Epithelial cell of prostate (primary cell): ENCODE results near the gene SEMA4A.

ENCODE experiments used
- DNase-seq: peaks from one replicate; pipeline ENCODE4 v3.0.0-alpha.2; 2011; ENCODE audit warnings: low read depth, low spot score
- H3K27ac ChIP-seq: fragments of 450-650 bp; 2 replicates; pipeline ENCODE4 v1.5.1; 2017; ENCODE audit warnings: mild to moderate bottlenecking

SEMA4A gene

DNA sequence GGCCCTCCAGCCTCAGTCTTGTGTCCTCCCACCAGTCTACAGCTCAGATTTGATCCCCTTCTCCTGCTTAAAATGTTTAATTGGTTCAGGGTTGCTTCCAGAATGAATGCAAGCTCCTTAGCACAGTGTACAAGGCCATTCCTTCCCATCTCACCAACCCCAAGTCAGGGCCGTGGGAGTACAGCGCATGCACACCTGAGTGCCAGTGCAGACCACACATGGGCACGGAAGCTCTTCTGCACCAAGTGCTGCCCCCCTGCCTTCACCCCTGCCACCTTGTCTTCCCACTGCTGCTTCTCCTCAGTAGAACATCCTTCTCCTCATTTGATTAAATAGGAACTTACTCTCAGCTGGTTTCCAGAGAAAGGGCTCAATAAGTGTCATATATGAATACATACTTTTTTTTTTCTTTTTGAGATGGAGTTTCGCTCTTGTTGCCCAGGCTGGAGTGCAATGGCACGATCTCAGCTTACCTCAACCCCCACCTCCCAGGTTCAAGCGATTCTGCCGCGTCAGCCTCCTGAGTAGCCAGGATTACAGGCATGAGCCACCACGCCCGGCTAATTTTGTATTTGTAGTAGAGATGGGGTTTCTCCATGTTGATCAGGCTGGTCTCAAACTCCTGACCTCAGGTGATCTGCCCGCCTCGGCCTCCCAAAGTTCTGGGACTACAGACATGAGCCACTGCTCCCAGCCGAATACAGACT lies 68.8 kb downstream of the SEMA4A start:
- no peak overlapping the region for H3K27ac ChIP-seq
- no peak for DNase-seq

DNA sequence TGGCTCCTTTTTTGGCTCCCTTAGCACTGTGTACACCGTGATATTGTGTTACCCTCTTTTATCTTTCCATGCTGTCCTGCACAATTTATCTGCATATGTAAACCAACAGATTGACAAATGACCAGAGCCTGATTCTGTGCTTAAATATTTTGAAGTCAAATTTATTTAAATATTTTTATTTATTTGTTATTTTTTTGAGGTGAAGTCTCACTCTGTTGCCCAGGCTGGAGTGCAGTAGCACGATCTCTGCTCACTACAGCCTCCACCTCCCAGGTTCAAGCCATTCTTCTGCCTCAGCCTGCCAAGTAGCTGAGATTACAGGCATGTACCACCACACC lies 72.3 kb downstream of the SEMA4A start:
- no peak overlapping the region for H3K27ac ChIP-seq
- no peak for DNase-seq

- no peak overlapping the region for H3K27ac ChIP-seq
- no peak for DNase-seq
These were observed 72.7 kb downstream of the SEMA4A start for GRCh38 chr1:156226116-156226538.

GRCh38 chr1:156226782-156227181 lies 73.4 kb downstream of the SEMA4A start:
- H3K27ac ChIP-seq, result no peak overlapping the region
- no peak for DNase-seq
